ENCODE data around the gene ITIH3. TPM values are rescaled to one million over a fixed set of nuclear protein-coding genes. Genes with fewer than 3 reads are reported as not detected.

Gene ITIH3
- total and polyA plus RNA-seq, 2 donors from 2014 or later = 2.1 to 2.3 TPM

DNA sequence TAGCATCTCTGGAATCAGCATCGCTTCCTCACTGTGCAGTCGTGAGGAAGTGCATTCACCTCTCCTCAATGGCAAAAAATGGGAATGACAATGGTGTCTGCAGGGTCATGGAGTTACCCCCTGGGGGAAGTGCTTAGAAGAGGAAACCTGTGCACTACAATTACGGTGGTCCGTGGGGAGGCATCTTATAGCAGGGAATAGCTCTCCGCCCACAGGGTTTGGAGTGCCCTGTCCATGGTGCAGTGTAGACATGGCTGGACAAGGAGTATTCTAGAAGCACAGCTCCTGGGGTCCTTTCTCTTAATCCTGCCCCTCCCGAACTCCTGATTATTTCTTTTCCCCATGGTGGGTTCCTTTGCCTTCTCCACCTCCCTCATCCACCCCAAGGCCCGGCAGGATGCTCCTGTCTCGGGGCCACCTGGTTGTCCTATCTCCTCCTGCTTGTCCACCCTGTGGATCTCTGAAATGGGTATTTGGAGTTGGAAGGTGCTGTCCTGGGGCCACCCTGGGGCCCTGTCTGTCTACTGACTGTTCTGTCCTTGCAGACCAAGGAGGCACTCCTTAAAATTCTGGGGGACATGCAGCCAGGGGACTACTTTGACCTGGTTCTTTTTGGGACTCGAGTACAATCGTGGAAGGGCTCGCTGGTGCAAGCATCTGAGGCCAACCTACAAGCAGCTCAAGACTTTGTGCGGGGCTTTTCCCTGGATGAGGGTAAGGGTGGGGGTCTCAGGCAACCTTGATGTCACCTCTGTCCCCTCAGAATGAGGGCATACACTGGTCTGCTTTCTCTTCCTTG lies 12.0 kb upstream of the ITIH3 start:
- FAIRE-seq (no peak), DNase-seq (no peak)
- intact Hi-C loops (cut with DNase I) = no loop called here
- TF ChIP-seq, protein P1, sequence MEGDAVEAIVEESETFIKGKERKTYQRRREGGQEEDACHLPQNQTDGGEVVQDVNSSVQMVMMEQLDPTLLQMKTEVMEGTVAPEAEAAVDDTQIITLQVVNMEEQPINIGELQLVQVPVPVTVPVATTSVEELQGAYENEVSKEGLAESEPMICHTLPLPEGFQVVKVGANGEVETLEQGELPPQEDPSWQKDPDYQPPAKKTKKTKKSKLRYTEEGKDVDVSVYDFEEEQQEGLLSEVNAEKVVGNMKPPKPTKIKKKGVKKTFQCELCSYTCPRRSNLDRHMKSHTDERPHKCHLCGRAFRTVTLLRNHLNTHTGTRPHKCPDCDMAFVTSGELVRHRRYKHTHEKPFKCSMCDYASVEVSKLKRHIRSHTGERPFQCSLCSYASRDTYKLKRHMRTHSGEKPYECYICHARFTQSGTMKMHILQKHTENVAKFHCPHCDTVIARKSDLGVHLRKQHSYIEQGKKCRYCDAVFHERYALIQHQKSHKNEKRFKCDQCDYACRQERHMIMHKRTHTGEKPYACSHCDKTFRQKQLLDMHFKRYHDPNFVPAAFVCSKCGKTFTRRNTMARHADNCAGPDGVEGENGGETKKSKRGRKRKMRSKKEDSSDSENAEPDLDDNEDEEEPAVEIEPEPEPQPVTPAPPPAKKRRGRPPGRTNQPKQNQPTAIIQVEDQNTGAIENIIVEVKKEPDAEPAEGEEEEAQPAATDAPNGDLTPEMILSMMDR (IDR thresholded peaks at IDR 0.05; ENCODE audit: borderline replicate concordance, extremely low read depth, insufficient read depth) = no peak
- H3K27ac ChIP-seq (ENCODE audit: low read depth in 2 of 2, low read length in 2 of 2) = no peak overlapping the region
- no peaks in the 10 kb centered on the region for H3K4me1 ChIP-seq (ENCODE audit: control insufficient read depth in 2 of 3, insufficient read depth in 2 of 3, low read depth in 1 of 3, low read length in 3 of 3)
- H3K27me3 ChIP-seq (ENCODE audit: control insufficient read depth, insufficient read depth, low read length) = no peaks in the 10 kb centered on the region
- H3K36me3 ChIP-seq (ENCODE audit: control insufficient read depth in 2 of 3, insufficient read depth in 3 of 3, low read length in 3 of 3) = no peaks in the 10 kb centered on the region
- H3K9me3 ChIP-seq (ENCODE audit: control insufficient read depth in 2 of 3, insufficient read depth in 1 of 3, low read length in 3 of 3) = no peaks in the 10 kb centered on the region
- no peak overlapping the region for H3K4me3 ChIP-seq (ENCODE audit: low read length in 3 of 3)
- H3K9ac ChIP-seq (ENCODE audit: low read length in 3 of 3) = no peak overlapping the region

GRCh38 chr3:52783211-52783555 lies 11.4 kb upstream of the ITIH3 start:
- FAIRE-seq (no peak), DNase-seq (no peak)
- no peaks in the 10 kb centered on the region for H3K36me3 ChIP-seq (ENCODE audit: control insufficient read depth in 2 of 3, insufficient read depth in 3 of 3, low read length in 3 of 3)
- no peak overlapping the region for H3K27ac ChIP-seq (ENCODE audit: low read depth in 2 of 2, low read length in 2 of 2)
- no peak overlapping the region for H3K4me3 ChIP-seq (ENCODE audit: low read length in 3 of 3)
- TF ChIP-seq, protein P1 (IDR thresholded peaks at IDR 0.05; ENCODE audit: borderline replicate concordance, extremely low read depth, insufficient read depth) = no peak
- intact Hi-C loops (cut with DNase I) = no loop called here
- H3K9me3 ChIP-seq (ENCODE audit: control insufficient read depth in 2 of 3, insufficient read depth in 1 of 3, low read length in 3 of 3) = no peaks in the 10 kb centered on the region
- no peaks in the 10 kb centered on the region for H3K27me3 ChIP-seq (ENCODE audit: control insufficient read depth, insufficient read depth, low read length)
- H3K9ac ChIP-seq (ENCODE audit: low read length in 3 of 3) = no peak overlapping the region
- H3K4me1 ChIP-seq (ENCODE audit: control insufficient read depth in 2 of 3, insufficient read depth in 2 of 3, low read depth in 1 of 3, low read length in 3 of 3) = no peaks in the 10 kb centered on the region

GRCh38 chr3:52784021-52784621 lies 10.5 kb upstream of the ITIH3 start:
- Histone ChIP-seq H3K4me1 (ENCODE audit: control insufficient read depth in 2 of 3, insufficient read depth in 2 of 3, low read depth in 1 of 3, low read length in 3 of 3) (no peaks in the 10 kb centered on the region), H3K27ac (ENCODE audit: low read depth in 2 of 2, low read length in 2 of 2) (no peak overlapping the region), H3K27me3 (ENCODE audit: control insufficient read depth, insufficient read depth, low read length) (no peaks in the 10 kb centered on the region), H3K9ac (ENCODE audit: low read length in 3 of 3) (no peak overlapping the region), H3K9me3 (ENCODE audit: control insufficient read depth in 2 of 3, insufficient read depth in 1 of 3, low read length in 3 of 3) (no peaks in the 10 kb centered on the region), H3K36me3 (ENCODE audit: control insufficient read depth in 2 of 3, insufficient read depth in 3 of 3, low read length in 3 of 3) (no peaks in the 10 kb centered on the region), H3K4me3 (ENCODE audit: low read length in 3 of 3) (no peak overlapping the region)
- peak in 1 of 5 donors; percentile 56 for DNase-seq
- no peak for FAIRE-seq
- intact Hi-C loops (cut with DNase I) = no loop called here
- TF ChIP-seq, protein P1 (IDR thresholded peaks at IDR 0.05; ENCODE audit: borderline replicate concordance, extremely low read depth, insufficient read depth) = no peak
